ENCODE results near the gene MPPED1. TPM values are rescaled to one million over a fixed set of nuclear protein-coding genes. Genes with fewer than 3 reads are reported as not detected.

Gene MPPED1
- total and polyA plus RNA-seq, 2 experiments from 2014 or later = 0.30 to 0.97 TPM

- H3K4me2 ChIP-seq = no peak overlapping the region
- no peak for DNase-seq (ENCODE audit: low spot score)
- H2AFZ ChIP-seq = no peak overlapping the region
- no peak overlapping the region for H3K27ac ChIP-seq
- no peaks in the 10 kb centered on the region for H3K4me1 ChIP-seq (ENCODE audit: insufficient read depth)
- no peaks in the 10 kb centered on the region for H3K9me3 ChIP-seq (ENCODE audit: low read depth)
- no peaks in the 10 kb centered on the region for H3K27me3 ChIP-seq
- H3K4me3 ChIP-seq = no peak overlapping the region
- TF ChIP-seq EZH2 (IDR thresholded peaks at IDR 0.05; ENCODE audit: borderline replicate concordance) (no peak), CTCF (IDR thresholded peaks at IDR 0.05; ENCODE audit: poor library complexity) (no peak), EZH2phosphoT487 (IDR thresholded peaks at IDR 0.05; ENCODE audit: low read depth, severe bottlenecking, unreplicated experiment) (no peak)
- H3K79me2 ChIP-seq = no peaks in the 10 kb centered on the region
- WGBS (ENCODE audit: low lambda C conversion rate, missing lambda C conversion rate) = 86% methylated on average over 18 of the region's 18 CpGs
- H3K9me2 ChIP-seq (replicated peaks; ENCODE audit: insufficient read depth) = no peaks in the 10 kb centered on the region
- no peaks in the 10 kb centered on the region for H4K20me1 ChIP-seq (ENCODE audit: insufficient read depth, poor library complexity, severe bottlenecking)
- H3K36me3 ChIP-seq (replicated peaks; ENCODE audit: insufficient read depth, low read depth) = no peaks in the 10 kb centered on the region
Measured at GRCh38 chr22:43541462-43542407, 129.9 kb downstream of the MPPED1 start.

- no peak for DNase-seq (ENCODE audit: low spot score)
- H2AFZ ChIP-seq = no peak overlapping the region
- no peaks in the 10 kb centered on the region for H3K27me3 ChIP-seq
- no peaks in the 10 kb centered on the region for H3K4me1 ChIP-seq (ENCODE audit: insufficient read depth)
- no peaks in the 10 kb centered on the region for H3K9me3 ChIP-seq (ENCODE audit: low read depth)
- no peaks in the 10 kb centered on the region for H3K36me3 ChIP-seq (replicated peaks; ENCODE audit: insufficient read depth, low read depth)
- no peaks in the 10 kb centered on the region for H3K9me2 ChIP-seq (replicated peaks; ENCODE audit: insufficient read depth)
- H3K4me2 ChIP-seq = no peak overlapping the region
- no peak overlapping the region for H3K27ac ChIP-seq
- H4K20me1 ChIP-seq (ENCODE audit: insufficient read depth, poor library complexity, severe bottlenecking) = no peaks in the 10 kb centered on the region
- TF ChIP-seq EZH2 (IDR thresholded peaks at IDR 0.05; ENCODE audit: borderline replicate concordance) = no peak
- no peak for TF ChIP-seq CTCF (IDR thresholded peaks at IDR 0.05; ENCODE audit: poor library complexity)
- TF ChIP-seq EZH2phosphoT487 (IDR thresholded peaks at IDR 0.05; ENCODE audit: low read depth, severe bottlenecking, unreplicated experiment) = no peak
- no peaks in the 10 kb centered on the region for H3K79me2 ChIP-seq
- 94% methylated on average over 23 of the region's 23 CpGs for WGBS (ENCODE audit: low lambda C conversion rate, missing lambda C conversion rate)
- no peak overlapping the region for H3K4me3 ChIP-seq
Measured at GRCh38 chr22:43542681-43543521, 131.1 kb downstream of the MPPED1 start.

GRCh38 chr22:43543522-43544288 is 131.9 kb downstream of the MPPED1 start:
- Histone ChIP-seq H4K20me1 (ENCODE audit: insufficient read depth, poor library complexity, severe bottlenecking) (no peaks in the 10 kb centered on the region), H3K27me3 (no peaks in the 10 kb centered on the region), H2AFZ (no peak overlapping the region), H3K27ac (no peak overlapping the region), H3K9me3 (ENCODE audit: low read depth) (no peaks in the 10 kb centered on the region), H3K4me1 (ENCODE audit: insufficient read depth) (no peaks in the 10 kb centered on the region), H3K79me2 (no peaks in the 10 kb centered on the region), H3K9me2 (replicated peaks; ENCODE audit: insufficient read depth) (no peaks in the 10 kb centered on the region), H3K36me3 (replicated peaks; ENCODE audit: insufficient read depth, low read depth) (no peaks in the 10 kb centered on the region), H3K4me2 (no peak overlapping the region), H3K4me3 (no peak overlapping the region)
- DNase-seq (ENCODE audit: low spot score) = no peak
- TF ChIP-seq EZH2phosphoT487 (IDR thresholded peaks at IDR 0.05; ENCODE audit: low read depth, severe bottlenecking, unreplicated experiment) (no peak), CTCF (IDR thresholded peaks at IDR 0.05; ENCODE audit: poor library complexity) (no peak), EZH2 (IDR thresholded peaks at IDR 0.05; ENCODE audit: borderline replicate concordance) (no peak)
- WGBS (ENCODE audit: low lambda C conversion rate, missing lambda C conversion rate) = 87% methylated on average over 12 of the region's 12 CpGs

Data from hepatocyte (in vitro differentiated cells).